Epithelial cell of esophagus (primary cell): ENCODE results near the gene TMA7.

Experiments used
- DNase-seq: peaks from one replicate; pipeline ENCODE4 v3.0.0; 2010; ENCODE audit warnings: low read depth
- H3K4me3 ChIP-seq: 2 replicates; pipeline ENCODE4 v1.5.1; 2011; ENCODE audit warnings: mild to moderate bottlenecking, low read length, control low read depth
- TF ChIP-seq, protein P1 (sequence below): IDR thresholded peaks from 2 replicates; pipeline ENCODE4 v1.5.1; 2011; ENCODE audit warnings: low read depth, mild to moderate bottlenecking, low read length, control low read depth, inconsistent platforms; ENCODE audit not compliant: insufficient read depth; ENCODE audit errors: missing control alignments

TMA7 gene

DNA sequence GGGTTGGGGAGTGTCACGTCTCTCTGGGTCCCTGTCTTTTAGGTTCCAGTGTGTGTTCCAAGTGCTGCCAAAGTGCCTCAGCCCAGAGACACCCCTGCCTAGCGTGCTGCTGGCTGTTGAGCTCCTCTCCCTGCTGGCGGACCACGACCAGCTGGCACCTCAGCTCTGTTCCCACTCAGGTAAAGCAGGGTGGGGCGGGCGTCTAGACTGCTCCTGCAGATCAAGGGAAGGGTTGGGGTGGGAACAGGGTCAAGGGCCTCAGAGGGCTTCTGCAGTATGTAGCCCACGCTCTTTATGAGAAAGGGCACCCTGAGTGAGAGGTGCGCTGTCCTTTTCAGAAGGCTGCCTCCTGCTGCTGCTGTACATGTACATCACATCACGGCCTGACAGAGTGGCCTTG, 23.6 kb downstream of the TMA7 start:
- H3K4me3 ChIP-seq: no peak overlapping the region
- DNase-seq: no peak
- TF ChIP-seq, protein P1, sequence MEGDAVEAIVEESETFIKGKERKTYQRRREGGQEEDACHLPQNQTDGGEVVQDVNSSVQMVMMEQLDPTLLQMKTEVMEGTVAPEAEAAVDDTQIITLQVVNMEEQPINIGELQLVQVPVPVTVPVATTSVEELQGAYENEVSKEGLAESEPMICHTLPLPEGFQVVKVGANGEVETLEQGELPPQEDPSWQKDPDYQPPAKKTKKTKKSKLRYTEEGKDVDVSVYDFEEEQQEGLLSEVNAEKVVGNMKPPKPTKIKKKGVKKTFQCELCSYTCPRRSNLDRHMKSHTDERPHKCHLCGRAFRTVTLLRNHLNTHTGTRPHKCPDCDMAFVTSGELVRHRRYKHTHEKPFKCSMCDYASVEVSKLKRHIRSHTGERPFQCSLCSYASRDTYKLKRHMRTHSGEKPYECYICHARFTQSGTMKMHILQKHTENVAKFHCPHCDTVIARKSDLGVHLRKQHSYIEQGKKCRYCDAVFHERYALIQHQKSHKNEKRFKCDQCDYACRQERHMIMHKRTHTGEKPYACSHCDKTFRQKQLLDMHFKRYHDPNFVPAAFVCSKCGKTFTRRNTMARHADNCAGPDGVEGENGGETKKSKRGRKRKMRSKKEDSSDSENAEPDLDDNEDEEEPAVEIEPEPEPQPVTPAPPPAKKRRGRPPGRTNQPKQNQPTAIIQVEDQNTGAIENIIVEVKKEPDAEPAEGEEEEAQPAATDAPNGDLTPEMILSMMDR: no peak

DNA sequence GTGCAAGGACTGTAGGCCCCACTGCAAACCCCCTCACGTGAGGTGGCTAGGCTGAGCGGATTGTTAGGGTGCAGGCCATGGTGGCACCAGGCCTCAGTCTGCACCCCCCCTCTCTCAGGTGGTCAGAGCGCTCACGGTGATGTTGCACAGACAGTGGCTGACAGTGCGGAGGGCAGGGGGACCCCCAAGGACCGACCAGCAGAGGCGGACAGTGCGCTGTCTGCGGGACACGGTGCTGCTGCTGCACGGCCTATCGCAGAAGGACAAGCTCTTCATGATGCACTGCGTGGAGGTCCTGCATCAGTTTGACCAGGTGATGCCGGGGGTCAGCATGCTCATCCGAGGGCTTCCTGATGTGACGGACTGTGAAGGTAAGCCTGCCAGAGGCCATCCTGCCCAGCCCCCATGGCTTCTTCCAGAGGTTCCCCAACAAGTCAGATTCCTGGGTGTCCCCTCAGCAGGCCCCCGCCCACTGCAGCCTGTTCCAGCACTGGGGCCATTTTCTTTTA, 24.7 kb downstream of the TMA7 start:
- H3K4me3 ChIP-seq: no peak overlapping the region
- no peak for DNase-seq
- TF ChIP-seq, protein P1: no peak

DNA sequence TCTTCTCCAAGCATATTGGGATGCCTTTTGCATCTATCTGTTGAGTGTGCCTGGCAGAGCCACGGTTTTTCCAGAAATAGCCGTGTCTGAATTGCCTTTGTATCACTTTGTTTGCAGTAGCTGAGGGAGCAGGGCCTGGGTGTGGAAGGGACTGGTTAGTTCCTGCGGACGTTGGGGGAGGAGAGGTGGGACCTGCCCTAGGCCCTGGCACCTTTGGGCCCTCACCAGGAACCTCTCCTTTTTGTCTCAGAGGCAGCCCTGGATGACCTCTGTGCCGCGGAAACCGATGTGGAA, 25.1 kb downstream of the TMA7 start:
- H3K4me3 ChIP-seq: no peak overlapping the region
- TF ChIP-seq, protein P1: no peak
- DNase-seq: no peak

DNA sequence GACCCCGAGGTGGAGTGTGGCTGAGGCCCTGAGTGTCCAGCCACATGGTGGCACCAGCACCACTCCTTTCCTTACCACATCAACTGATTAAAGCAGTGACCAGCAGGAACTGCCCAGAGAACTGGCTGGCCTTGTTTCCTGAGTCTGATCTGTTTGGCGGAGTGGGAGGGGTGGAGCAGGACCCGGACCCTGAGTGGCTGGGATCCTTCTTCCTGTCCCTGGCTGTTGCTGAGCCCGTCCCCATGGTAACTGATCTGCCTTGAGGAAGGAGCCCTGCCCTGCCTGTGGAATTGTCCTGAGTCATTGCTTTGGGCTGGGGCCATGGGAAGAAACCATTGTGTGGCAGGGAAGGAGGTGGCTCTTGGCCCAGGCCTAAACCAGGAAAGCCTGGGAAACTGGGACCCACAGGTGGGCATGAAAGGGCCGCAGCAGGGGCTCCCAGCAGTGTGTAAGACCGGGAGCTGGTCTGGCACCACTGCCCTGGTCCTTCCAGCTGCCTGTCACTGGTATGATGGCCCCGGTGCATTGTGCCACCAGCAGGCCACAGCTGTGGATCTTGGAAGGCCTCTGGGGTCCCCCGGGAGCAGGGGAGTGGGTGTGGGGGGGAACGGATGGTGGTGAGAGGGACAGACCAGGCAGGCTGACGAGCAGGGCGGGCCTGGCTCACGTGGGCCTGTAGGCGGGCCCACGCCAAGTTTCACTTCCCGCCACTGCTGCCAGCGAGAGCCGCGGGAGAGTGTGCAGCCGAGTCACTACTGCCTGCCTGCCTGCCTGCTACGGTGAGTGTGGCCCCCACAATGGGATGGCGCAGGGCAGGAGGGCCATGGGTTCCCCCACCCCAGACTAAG, 25.7 kb downstream of the TMA7 start:
- DNase-seq: peak; percentile 100
- TF ChIP-seq, protein P1: peak; percentile 63
- peak overlapping the region; percentile 63 for H3K4me3 ChIP-seq

DNA sequence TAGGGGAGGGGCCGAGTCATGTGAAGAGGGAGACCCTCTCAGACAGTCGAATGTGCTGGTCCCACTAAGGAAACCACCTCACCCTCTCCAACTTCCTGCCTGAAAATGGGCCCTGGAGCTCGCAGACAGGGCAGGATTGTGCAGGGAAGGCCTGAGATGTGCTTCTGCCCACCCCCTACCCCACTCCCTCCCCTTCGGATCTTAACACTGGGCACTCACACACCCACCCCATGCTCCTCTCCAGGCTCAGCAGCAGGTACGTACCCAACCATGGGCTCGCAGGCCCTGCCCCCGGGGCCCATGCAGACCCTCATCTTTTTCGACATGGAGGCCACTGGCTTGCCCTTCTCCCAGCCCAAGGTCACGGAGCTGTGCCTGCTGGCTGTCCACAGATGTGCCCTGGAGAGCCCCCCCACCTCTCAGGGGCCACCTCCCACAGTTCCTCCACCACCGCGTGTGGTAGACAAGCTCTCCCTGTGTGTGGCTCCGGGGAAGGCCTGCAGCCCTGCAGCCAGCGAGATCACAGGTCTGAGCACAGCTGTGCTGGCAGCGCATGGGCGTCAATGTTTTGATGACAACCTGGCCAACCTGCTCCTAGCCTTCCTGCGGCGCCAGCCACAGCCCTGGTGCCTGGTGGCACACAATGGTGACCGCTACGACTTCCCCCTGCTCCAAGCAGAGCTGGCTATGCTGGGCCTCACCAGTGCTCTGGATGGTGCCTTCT, 26.5 kb downstream of the TMA7 start:
- peak; percentile 32 for DNase-seq
- TF ChIP-seq, protein P1: no peak
- H3K4me3 ChIP-seq: peak overlapping the region; percentile 63

DNA sequence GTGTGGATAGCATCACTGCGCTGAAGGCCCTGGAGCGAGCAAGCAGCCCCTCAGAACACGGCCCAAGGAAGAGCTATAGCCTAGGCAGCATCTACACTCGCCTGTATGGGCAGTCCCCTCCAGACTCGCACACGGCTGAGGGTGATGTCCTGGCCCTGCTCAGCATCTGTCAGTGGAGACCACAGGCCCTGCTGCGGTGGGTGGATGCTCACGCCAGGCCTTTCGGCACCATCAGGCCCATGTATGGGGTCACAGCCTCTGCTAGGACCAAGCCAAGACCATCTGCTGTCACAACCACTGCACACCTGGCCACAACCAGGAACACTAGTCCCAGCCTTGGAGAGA, 27.0 kb downstream of the TMA7 start:
- no peak for DNase-seq
- TF ChIP-seq, protein P1: no peak
- peak overlapping the region; percentile 63 for H3K4me3 ChIP-seq
